Glutamatergic neuron (in vitro differentiated cells): Measurements from ENCODE around the gene DLL4. TPM values are rescaled to one million over a fixed set of nuclear protein-coding genes. Genes with fewer than 3 reads are reported as not detected.

ENCODE experiments used
- DNase-seq: peaks from one replicate; pipeline ENCODE4 v3.0.0; 2022
- H3K27ac Mint-ChIP-seq: one replicate; pipeline ENCODE4 v1.8.0; 2020; ENCODE audit warnings: mild to moderate bottlenecking, mixed read lengths, inconsistent platforms; ENCODE audit not compliant: unreplicated experiment
- H3K27me3 Mint-ChIP-seq: one replicate; pipeline ENCODE4 v1.8.0; 2020; ENCODE audit warnings: mild to moderate bottlenecking, moderate library complexity, mixed read lengths, inconsistent platforms; ENCODE audit not compliant: unreplicated experiment
- H3K36me3 Mint-ChIP-seq: one replicate; pipeline ENCODE4 v1.8.0; 2020; ENCODE audit warnings: mild to moderate bottlenecking, mixed read lengths, inconsistent platforms; ENCODE audit not compliant: unreplicated experiment
- H3K4me1 Mint-ChIP-seq: one replicate; pipeline ENCODE4 v1.8.0; 2020; ENCODE audit warnings: mild to moderate bottlenecking, low read depth, mixed read lengths, inconsistent platforms; ENCODE audit not compliant: unreplicated experiment
- H3K4me3 Mint-ChIP-seq: one replicate; pipeline ENCODE4 v1.8.0; 2020; ENCODE audit warnings: mild to moderate bottlenecking, mixed read lengths, inconsistent platforms; ENCODE audit not compliant: unreplicated experiment
- H3K9me3 Mint-ChIP-seq: one replicate; pipeline ENCODE4 v1.8.0; 2020; ENCODE audit warnings: mild to moderate bottlenecking, moderate library complexity, mixed read lengths, inconsistent platforms; ENCODE audit not compliant: unreplicated experiment
- total RNA-seq: library from RNA; stranded (reverse); fragmentation: NEBNext Ultra II Directional; extraction: Animal tissue kit (Norgen Biotek cat#: 25700); gene quantifications from one replicate; pipeline ENCODE4 v1.2.1, GENCODE V29; 2021; ENCODE audit not compliant: unreplicated experiment
- TF ChIP-seq, protein P1 (sequence below): fragments of 200-600 bp; sonication (generic); IDR thresholded peaks from one replicate; pipeline ENCODE4 v1.5.0; 2021; ENCODE audit not compliant: partially characterized antibody, unreplicated experiment

Gene DLL4
- total RNA-seq, 1 donor from 2014 or later, result 12.5 TPM

DNA sequence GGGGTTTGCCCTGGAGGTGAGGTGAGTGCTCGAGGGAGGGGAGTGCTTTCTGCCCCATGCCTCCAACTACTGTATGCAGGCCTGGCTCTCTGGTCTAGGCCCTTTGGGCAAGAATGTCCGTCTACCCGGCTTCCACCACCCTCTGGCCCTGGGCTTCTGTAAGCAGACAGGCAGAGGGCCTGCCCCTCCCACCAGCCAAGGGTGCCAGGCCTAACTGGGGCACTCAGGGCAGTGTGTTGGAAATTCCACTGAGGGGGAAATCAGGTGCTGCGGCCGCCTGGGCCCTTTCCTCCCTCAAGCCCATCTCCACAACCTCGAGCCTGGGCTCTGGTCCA is 9.4 kb downstream of the DLL4 start:
- peaks cover 12% of the 10 kb centered on the region for H3K9me3 Mint-ChIP-seq
- no peak for DNase-seq
- H3K36me3 Mint-ChIP-seq, result no peaks in the 10 kb centered on the region
- H3K27me3 Mint-ChIP-seq, result peaks cover 3% of the 10 kb centered on the region
- H3K4me1 Mint-ChIP-seq, result peaks cover 28% of the 10 kb centered on the region
- no peak overlapping the region for H3K4me3 Mint-ChIP-seq
- TF ChIP-seq, protein P1, sequence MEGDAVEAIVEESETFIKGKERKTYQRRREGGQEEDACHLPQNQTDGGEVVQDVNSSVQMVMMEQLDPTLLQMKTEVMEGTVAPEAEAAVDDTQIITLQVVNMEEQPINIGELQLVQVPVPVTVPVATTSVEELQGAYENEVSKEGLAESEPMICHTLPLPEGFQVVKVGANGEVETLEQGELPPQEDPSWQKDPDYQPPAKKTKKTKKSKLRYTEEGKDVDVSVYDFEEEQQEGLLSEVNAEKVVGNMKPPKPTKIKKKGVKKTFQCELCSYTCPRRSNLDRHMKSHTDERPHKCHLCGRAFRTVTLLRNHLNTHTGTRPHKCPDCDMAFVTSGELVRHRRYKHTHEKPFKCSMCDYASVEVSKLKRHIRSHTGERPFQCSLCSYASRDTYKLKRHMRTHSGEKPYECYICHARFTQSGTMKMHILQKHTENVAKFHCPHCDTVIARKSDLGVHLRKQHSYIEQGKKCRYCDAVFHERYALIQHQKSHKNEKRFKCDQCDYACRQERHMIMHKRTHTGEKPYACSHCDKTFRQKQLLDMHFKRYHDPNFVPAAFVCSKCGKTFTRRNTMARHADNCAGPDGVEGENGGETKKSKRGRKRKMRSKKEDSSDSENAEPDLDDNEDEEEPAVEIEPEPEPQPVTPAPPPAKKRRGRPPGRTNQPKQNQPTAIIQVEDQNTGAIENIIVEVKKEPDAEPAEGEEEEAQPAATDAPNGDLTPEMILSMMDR, result no peak
- H3K27ac Mint-ChIP-seq, result no peak overlapping the region

DNA sequence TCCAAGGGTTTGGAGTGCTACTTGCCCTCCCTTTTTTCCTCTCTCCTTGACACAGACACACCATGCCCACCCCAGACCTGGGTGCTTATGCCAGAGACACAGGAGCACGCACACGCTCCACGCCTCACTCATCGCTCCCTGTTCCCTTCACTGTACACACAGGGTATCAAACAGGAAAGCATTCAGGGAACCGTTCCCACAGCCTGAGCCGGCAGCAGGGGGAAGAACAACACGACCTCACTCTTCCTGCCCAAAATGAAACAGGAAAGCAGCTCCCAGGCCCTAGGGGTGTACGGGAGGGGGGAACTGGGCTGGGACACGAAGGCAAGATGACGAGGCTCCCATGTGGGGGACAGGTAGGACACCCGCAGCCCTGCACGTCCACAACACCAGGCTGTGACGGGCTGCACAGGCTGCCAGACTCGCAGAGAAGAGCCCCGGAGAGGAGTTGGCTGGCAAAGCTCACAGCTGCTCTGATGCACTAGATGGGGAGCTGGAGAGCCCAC is 11.2 kb downstream of the DLL4 start:
- peaks cover 3% of the 10 kb centered on the region for H3K27me3 Mint-ChIP-seq

DNA sequence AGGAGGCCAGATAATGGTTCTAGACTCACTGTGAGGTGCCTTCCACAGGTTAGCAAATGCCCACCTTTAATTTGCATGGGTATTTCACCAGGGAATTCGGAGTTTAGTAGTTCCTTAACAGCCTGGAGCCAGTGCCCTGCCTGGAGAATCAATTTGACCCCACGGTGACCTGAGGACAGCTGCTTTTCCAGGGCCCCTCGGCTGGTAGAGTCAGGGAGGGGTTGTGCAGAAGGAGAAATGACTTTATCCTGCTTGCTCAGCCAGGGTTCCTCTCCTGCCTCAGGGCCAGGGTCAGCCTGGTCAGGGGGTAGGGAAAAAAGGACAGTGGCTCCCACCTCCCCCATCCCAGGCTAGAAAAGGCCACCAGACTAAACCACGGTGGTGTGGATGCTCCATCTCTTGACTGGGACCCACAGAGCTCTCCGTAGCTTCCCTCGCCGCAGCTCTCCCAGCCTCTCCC is 12.0 kb downstream of the DLL4 start:
- Mint-ChIP-seq H3K27me3 (no peaks in the 10 kb centered on the region), H3K36me3 (peaks cover 6% of the 10 kb centered on the region), H3K9me3 (peaks cover 6% of the 10 kb centered on the region), H3K4me1 (peaks cover 23% of the 10 kb centered on the region), H3K27ac (no peak overlapping the region), H3K4me3 (peak overlapping the region; percentile 79)
- no peak for DNase-seq
- TF ChIP-seq, protein P1, result no peak

More for the DNA sequence above, 11.2 kb downstream of the DLL4 start:
- no peak for DNase-seq
- Mint-ChIP-seq H3K27ac (peak overlapping the region; percentile 57), H3K9me3 (peaks cover 6% of the 10 kb centered on the region), H3K36me3 (peaks cover 6% of the 10 kb centered on the region), H3K4me1 (peaks cover 27% of the 10 kb centered on the region), H3K4me3 (peak overlapping the region; percentile 43)
- TF ChIP-seq, protein P1, result no peak

DNA sequence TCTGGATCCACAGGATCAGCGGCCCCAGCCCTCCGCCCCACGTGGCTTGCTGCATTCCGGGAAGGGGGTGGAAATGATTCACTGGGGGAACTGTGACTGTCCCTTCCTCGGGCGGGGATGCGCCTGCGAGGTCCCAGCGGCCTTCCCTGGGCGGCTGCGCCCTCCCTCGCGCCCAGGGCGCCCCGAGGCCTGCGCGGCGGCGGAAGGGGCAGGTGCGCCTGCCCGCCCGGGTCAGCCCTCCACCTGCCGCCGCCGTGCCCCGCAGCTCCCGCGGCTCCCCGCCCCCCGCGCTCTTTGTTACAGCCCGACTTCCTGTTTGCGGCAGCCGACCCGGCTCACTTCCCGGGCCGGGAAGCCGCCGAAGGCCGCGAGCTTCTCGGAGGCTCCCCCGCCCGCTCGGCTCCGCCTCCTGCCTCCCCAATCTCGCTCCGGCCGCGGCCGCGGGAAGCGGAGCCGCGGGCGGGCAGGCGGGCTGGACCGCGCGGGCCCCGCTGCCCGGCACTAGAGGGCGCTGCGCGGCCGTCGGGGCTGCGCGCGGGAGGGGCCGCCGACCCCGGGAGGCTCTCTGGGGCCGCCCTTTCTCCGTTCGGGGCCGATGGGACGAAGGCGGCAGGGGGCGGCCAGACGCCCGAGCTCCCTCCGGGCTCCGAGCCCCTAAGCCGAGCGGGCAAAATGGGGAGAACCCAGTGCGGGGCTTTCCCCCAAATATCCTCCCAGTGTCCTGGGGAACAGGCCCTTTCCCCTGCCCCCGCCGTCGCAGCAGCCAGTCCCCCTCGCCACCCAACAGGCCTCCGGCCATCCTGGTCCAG is 12.6 kb downstream of the DLL4 start:
- peaks cover 6% of the 10 kb centered on the region for H3K36me3 Mint-ChIP-seq
- peak; percentile 80 for DNase-seq
- H3K4me3 Mint-ChIP-seq, result peak overlapping the region; percentile 79
- TF ChIP-seq, protein P1, result peak; percentile 55
- H3K9me3 Mint-ChIP-seq, result peaks cover 6% of the 10 kb centered on the region
- H3K27ac Mint-ChIP-seq, result no peak overlapping the region
- H3K27me3 Mint-ChIP-seq, result no peaks in the 10 kb centered on the region
- peaks cover 23% of the 10 kb centered on the region for H3K4me1 Mint-ChIP-seq

DNA sequence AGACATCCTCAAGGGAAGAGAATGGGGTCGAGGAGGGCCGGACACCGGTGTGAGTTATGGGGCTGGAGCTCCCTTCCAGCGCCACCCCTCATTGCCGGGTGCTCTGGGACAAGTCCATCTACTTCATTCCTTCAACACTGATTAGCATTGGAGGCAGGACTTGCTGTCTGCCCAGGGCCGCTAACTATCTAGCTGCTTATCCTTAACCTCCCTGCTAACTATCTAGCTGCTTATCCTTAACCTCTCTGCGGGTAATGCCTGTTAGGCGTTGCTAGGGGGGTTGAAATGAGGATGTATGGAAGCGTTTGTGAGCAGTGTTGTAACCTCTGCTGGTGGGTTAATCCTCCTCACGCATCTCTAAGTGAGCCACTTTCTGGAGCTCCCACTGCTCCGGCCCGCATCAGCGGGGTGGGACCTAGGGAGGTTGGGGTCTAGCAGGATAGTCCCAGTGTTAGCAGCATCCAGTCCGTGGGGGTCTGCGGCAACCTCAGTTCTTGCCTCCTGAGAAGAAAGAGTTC is 13.3 kb downstream of the DLL4 start:
- no peak overlapping the region for H3K27ac Mint-ChIP-seq
- H3K9me3 Mint-ChIP-seq, result peaks cover 6% of the 10 kb centered on the region
- H3K4me1 Mint-ChIP-seq, result peaks cover 19% of the 10 kb centered on the region
- DNase-seq, result no peak
- TF ChIP-seq, protein P1, result no peak
- H3K27me3 Mint-ChIP-seq, result no peaks in the 10 kb centered on the region
- H3K4me3 Mint-ChIP-seq, result peak overlapping the region; percentile 47
- peaks cover 6% of the 10 kb centered on the region for H3K36me3 Mint-ChIP-seq
